PC-3 (cell line): ENCODE data around the gene ANXA9.

Experiments
- CTCF ChIP-seq: fragments of 300-600 bp; sonication (generic); conservative IDR thresholded peaks from 2 replicates; pipeline ENCODE4 v1.5.1; 2017; ENCODE audit warnings: antibody characterized with exemption, low read depth, mild to moderate bottlenecking, low read length
- EZH2 ChIP-seq: fragments of 300-600 bp; sonication (generic); IDR thresholded peaks from one replicate; pipeline ENCODE4 v1.6.1; 2017; ENCODE audit warnings: antibody characterized with exemption, mild to moderate bottlenecking, low read length; ENCODE audit not compliant: unreplicated experiment
- EZH2phosphoT487 ChIP-seq: fragments of 300-600 bp; sonication (generic); IDR thresholded peaks from 2 replicates; pipeline ENCODE4 v1.6.1; 2018; ENCODE audit warnings: mild to moderate bottlenecking, antibody characterized with exemption, low read length, borderline replicate concordance

DNA sequence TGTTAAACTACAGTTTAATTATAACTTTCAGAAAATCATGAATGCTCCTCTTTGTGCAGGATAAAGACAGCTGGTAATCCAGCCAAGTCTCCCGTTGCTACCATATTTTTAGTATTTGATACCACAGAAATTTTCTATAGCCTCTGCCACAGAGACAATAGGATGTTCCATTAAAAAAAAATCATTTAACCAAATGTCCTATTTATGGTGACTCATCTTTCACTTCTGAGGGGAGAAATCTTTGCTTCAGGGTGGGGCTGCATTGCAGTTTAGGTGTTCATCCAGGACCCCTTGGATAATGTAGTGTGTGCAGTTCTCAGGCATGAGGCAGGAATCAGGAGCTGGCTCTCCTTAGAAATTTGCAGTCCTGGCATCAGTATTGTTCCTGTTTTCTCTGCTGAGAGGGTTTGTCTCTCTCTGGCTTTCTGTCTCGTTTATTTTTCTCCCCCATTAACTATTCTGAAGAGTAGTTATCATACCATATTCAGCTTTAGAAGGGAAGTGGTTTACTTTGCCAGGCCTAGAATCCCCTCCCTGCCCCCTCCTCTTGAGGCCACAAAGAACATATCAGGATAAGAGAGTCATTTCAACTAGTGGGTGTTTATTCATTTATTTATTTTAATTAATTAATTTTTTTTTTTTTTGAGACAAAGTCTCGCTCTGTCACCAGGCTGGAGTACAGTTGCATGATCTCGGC, 29.2 kb downstream of the ANXA9 start:
- TF ChIP-seq CTCF (no peak), EZH2phosphoT487 (no peak), EZH2 (no peak)
